Measurements from ENCODE around the gene TNFRSF14.

DNA sequence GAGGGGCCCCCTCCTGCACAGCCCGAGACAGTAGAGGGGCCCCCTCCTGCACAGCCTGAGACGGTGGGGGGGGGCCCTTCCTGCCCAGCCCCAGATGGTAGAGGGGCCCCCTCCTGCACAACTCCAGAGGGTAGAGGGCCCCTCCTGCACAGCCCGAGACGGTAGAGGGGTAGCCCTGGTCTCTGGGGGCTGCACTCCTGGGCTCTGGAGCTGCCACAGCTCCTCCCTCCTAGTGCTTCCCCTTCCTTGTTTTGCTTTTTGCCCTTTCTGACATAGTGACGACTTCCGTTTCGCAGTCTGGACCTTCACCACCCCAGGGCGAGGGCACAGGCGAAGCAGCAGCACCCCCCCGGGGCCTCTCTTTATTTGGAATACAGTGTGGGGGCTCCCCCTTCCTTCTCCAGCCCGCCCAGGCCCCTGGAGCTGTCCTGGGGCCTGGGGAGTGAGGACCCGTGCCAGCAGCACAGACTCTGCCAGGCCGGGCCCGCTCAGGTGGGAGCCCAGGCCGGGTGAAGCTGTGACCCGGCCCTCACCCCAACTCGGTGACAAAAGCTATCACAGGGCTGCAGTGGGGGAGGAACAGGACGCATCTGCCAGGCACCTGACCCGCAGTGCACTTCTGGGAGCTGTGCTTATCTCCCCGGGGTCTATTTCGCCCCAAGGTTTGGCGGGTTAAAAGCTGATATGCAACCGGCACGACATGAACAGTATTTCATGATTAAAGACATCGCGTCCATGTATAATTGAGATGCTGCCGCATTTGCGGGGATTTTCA, 29.3 kb downstream of the TNFRSF14 start:
- TF ChIP-seq POLR2AphosphoS5 (IDR thresholded peaks at IDR 0.05; ENCODE audit: low read depth) (peak; percentile 86), CTCF (IDR thresholded peaks at IDR 0.05; ENCODE audit: insufficient read depth, low read length) (no peak), REST (IDR thresholded peaks at IDR 0.05; ENCODE audit: insufficient replicate concordance, low read depth) (no peak), GABPA (IDR thresholded peaks at IDR 0.05; ENCODE audit: low read depth) (peak; percentile 69), SPI1 (IDR thresholded peaks at IDR 0.05; ENCODE audit: borderline replicate concordance, low read depth) (peak; percentile 59; the same call in 1 of the 2 replicates)

Data from HL-60 (cell line).